HK-2 (cell line): ENCODE measurements around the gene SH3BP5.

Source experiments
- DNase-seq: peaks from one replicate; pipeline ENCODE4 v3.0.0-alpha.2; 2018; ENCODE audit not compliant: unreplicated experiment

Gene SH3BP5

DNA sequence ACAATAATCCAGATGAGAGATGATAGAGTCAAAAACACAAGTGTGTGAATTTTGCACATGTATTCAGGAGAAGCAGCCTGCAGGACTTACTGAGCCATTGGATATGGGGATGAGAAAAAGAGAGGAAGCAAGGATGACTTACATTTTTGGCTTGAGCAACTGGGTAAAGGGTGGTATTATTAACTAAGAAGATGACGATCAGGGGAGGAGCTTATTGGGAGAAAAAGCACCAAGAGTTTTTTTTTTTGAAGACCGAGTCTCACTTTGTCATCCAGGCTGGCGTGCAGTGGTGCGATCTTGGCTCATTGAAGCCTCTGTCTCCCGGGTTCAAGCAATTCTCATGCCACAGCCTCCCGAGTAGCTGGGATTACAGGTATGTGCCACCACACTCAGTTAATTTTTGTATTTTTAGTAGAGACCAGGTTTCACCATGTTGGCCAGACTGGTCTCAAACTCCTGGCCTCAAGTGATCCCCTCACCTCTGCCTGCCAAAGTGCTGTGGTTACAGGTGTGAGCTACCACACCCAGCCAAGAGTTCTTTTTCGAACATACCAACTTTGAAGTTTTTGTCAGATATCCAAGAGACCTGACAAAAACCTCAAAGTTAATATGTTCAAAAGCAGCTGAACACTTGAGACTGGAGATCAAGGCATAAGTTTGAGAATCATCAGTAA is 14.8 kb upstream of the SH3BP5 start:
- DNase-seq: no peak

DNA sequence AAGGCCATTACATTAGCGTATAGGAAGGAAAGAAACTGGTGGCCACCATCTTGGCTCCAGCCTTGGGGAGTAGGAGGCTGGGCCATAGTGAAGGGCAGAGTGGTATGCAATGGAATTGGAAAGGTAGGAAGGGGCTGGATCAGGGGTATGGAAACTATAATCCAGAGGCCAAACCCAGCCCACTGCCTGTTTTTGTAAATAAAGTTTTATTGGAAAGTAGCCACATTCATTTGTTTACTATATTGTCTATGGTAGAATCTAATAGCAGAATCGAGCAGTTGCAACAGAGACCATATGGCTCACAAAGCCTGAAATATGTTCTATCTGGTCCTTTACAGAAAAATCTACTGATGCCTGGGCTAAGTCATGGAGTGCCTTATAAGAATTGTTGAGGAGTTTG is 14.1 kb upstream of the SH3BP5 start:
- no peak for DNase-seq

DNA sequence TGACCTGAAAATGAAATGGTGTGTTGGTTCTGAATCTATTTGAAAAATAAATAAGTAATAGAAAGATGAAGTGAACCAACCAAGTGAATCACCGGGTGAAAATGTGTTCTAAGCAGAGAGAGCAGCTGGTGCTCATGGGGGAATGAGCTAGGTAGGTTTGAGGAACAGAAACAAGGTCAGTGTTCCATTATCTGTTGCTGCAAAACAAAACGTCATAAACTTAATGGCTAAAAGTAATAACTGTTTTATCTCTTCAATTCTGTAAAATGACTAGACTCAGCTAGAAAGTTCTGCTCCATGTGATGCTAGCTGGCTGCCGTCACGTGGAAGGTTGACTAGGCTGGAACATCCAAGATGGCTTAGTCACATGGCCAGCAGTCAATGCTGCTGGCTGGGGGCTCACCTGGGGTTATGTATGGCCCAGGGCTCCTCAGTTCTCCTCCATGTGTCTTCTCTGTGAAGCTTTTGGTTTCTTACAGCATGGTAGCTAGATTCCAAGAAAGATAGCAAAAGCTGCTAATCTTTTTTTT is 13.3 kb upstream of the SH3BP5 start:
- no peak for DNase-seq

DNA sequence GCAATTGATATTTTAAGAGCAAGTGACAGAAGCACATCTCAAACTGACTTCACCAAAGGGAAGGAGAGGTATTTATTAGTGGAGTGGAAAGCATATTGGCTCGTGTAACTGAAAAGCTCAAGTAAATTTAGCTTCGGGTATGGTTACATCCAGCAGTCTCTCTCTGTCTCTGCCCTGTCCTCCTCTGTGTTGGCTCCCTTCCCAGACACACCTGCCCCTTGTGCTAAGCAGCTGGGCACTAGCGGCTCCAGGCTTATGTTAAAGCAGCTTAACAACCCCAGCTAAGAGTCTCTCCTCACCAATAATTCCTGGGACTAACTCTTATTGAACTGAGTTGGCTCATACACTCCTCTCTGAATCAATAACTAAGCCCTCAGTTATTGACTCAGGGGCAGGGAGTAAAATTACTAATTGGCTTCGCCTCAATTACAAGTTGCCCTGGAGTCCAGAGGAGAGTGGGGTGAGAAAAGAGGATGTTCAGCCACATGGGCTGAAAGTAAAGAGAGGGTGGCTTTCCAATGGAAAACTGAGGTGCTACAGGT is 12.8 kb upstream of the SH3BP5 start:
- DNase-seq: no peak

DNA sequence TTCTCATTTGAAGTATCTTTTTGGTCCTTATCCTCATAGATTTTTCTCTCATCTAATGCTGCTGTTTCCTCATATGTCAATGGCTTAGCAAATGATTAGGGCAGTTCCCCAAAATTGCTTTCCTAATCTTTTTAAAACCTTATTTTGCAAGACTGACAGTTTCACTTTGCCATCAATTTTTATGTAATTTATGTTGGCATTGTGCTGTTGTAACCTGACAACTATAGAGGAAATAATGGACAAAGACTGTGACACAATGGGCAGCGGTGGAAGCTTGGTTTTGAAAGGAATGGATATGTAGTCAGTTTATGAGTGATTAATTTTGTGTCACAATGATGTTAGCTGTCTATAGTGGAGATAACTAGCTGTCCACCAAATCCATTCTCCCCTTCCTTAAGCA is 10.6 kb upstream of the SH3BP5 start:
- DNase-seq: no peak

DNA sequence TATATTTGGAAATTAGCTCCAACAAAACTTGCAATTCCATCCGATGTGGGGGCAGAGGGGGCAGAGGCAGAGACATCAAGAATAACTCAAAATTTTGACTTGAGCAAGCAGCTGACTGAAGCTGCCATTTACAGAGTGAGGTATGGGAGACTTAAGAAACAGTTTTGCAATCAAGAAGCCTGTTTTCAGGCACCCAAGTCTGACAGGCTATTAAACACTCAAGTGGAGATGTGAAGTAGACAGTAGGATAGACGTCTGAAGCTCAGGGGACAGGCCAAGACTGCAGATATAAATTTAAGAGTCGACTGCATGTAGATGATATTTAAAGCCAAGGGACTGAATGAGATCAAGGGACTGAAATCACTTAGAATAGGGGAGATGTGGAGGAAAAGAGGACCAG is 9.9 kb upstream of the SH3BP5 start:
- DNase-seq: no peak

DNA sequence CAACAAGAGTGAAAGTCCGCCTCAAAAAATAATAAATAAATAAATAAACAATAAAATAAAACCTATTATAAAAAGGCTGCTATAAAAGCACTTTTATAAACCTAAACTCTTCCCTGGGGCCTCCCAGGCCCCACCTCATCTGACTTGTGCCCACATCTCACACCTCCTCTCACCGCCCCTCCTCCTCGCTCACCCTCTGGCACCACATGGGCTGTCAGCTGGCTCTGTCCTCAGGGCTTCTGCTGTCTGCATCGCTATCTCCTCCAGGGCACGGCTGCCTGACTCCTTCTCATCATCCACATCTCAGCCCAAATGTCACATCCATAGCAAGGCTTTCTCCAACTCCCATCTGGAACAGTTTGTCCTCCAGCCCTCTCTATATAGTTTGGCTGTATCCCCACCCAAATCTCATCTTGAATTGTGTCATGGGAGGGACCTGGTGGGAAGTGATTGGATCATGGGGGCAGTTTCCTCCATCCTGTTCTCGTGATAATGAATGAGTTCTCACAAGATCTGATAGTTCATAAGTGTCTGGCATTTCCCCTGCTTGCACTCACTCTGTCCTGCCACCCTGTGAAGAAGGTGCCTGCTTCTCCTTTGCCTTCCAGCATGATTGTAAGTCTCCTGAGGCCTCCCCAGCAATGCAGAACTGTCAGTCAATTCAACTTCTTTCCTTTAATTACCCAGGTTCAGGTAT is 8.8 kb upstream of the SH3BP5 start:
- no peak for DNase-seq

DNA sequence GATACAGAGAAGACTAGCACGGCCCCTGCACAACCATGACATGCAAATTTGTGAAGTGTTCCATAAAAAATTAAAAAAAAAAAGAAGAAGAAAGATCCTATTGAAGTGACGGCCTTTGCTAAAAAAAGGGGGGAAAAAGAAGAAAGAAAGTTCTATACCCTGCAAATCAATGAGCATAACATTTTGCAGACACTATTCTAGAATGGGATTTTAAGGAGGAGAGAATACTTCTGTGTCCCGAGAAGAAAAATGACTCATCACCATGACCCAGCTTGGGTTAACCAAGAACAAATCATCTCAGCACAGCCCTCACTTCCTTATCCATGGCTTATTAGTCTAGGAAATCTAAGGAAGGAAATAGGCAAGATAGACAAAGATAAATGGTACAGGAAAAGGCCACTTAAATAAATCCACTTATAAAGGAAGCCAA is 7.4 kb upstream of the SH3BP5 start:
- DNase-seq: no peak

DNA sequence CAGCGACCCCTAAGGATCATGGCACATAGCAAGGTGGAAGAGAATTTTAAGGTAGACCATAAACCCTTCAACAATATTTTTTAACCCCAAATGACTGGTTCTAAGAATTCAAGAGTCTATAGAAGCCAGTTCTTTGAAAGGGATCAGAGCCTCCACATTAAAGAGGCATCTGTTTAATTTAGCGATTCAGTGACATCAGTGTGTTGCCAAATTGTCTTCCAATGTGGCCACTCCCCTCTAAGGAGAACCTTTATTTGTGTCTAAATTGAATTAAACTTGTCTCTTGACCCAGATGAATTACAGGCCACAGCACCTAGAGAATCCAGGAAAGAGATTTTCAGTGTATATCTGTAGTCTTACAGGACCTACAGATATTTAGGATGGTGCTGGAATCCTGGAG is 6.6 kb upstream of the SH3BP5 start:
- no peak for DNase-seq

DNA sequence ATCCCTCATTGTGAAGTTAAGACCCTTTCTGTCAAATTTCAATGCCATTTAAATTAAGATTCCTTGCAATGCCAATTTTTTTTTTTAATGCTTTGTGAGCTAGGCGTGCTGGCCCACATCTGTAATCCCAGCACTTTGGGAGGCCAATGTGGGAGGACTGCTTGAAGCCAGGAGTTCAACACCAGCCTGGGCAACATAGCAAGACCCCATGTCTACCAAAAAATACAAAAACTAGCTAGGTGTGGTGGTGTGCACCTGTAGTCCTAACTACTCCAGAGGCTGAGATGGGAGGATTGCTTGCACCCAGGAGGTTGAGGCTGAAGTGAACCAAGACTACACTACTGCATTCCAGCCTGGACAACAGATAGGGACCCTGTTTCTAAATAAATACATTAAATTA is 5.6 kb upstream of the SH3BP5 start:
- no peak for DNase-seq

DNA sequence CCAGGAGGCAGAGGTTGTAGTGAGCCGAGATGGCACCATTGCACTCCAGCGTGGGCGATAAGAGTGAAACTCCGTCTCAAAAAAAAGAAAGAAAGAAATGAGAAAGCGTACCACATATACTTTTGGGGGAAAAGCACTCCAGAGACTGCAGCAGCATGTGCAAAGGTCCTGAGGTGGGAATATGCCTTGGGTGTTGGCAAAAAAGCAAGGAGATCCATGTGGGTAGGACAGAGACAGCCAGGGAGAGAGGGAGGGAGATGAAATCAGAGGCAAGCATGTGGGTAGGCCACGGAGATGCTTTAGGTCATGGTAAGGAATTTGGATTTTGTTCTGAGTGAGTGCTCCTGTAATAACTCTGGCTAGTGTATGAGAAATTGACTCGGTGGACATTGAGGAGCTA is 3.7 kb upstream of the SH3BP5 start:
- no peak for DNase-seq

DNA sequence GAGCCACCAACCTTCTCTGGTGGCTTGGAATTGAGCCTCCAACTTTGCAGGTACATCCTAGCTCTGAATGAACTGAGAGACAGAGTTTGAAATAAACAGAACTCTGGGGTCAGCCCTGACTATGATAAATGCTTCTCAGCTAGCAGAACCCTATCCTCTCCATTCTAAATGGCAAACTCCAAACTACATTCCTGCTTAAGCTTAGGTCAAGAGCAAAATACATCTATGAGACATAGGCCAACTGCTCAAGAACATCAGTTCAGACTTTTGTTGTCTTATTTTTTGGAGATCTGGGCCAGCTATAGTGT is 1.5 kb upstream of the SH3BP5 start:
- DNase-seq: no peak

DNA sequence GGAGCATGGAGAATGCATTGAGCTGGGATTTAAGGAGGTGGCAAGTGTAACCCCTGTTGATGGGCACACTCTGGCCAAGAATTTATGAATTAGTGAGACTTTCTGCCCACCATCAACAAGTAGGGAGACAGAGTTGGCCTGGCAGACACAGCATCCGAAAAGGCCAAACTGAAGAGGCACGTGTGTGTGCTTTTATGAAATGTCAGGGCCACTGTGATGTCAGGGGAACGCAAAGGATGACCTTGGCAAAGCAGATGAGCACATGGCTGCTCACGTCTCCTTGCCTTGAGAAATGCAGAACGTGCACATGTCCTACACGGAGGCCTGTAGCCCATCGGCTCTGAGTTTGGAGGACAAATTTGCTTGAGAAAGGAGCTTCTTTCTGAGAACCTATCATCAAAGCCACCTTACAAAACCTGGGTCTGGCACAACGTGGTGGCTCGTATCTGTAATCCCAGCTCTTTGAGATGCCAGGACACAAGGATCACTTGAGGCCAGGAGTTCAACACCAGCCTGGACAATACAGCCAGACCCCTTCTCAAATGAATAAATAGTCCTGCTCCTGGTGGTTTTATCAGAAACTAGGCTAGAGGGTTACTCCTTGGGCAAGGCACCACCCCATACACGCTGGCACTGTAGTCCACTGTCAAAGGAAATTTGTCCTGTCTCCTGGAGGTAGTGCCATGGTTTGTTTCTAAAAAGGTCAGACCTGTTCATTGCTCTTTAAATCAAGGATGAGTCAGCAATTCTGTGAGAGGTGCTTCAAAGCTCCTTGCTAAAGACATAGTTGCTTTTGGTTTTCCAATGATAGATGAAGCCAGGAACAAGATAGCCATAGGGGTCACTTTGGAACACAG is 941 bp upstream of the SH3BP5 start:
- DNase-seq: no peak

DNA sequence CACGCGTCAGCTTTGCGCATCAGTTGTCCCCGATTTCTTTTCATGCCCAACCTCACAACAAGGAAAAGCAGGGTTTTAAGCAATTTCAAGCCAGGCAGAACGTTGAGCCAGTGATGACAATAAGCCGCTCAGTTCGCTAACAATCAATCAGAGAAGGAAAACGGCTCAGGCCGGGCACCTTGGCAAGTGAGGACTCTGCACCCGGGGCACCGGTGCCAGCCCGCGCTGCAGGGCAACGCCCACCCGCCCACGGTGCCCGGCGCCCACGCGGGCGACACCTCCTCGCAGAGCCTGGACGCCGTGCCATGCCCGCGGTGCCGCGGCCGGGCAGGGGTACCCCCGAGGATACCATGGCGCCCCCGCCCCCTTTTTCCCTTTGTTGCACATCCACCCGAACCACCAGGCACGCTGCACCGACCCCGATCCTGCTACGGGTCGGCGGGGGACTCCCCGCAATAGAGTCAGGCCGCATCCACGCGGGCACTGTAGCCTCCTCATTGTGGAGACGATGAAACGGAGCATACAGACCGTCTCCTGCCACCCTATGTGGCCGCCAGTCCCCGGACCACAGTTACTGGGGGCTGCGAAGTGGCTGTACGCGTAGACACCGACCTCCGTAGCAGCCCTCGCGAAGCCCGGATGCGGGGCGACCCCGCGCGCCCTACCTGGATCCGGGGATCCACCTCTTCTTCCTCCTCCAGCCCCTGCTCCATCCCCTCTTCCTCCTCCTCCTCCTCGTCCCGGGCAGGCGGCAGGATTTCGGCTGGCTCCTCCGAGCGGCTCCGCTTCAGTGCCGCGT is 581 bp downstream of the SH3BP5 start:
- no peak for DNase-seq

DNA sequence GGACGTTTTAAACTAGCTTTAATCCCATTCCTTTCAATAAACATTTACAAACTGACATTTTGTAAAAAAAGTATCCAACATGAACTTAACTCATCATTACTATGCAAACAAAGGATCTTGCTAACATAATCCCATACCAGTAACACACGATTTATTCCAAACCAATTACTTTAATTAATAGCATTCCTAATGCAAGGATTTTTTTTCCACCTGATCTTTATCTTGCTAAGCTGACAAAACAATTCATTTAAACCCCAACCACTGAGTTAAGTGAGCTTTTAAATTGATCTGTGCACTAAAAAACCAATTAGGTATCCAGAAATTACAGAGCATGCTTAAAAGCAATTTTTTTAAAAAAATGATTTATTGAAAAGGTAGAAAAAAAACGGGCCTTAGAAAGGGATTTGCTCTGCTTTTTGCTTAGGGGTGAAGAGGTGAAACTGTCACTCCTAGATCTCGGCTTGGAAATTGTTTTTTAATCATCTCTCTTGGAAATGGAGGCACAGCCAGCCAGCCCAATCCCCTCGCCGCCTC is 1.2 kb downstream of the SH3BP5 start:
- no peak for DNase-seq

DNA sequence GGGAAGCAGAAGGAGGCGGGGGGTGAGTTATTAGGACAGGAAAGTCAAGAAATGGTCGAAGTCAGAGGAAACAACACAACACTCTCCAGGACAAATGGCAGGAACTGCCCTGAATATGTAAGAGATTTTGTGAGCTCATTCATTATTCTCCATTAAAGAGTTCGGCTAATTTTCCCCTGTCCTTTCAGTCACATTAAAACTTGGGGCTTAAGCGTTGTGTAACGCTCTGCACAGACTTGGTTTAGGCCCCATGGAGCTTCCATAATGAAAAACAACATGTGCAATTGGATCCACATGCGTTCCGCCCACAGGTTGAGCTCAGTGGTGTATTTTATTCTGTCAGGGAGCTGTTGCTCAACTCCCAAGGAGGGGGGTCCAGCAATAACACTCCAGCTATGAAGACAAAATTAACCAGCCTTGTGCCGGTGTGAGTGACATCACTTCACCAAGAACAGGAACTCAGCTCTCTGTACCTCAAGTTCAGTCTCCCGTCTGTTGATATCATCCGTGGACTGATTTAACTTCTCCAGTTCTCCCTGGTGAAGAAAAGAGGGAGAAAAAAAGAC is 2.3 kb downstream of the SH3BP5 start:
- DNase-seq: no peak

DNA sequence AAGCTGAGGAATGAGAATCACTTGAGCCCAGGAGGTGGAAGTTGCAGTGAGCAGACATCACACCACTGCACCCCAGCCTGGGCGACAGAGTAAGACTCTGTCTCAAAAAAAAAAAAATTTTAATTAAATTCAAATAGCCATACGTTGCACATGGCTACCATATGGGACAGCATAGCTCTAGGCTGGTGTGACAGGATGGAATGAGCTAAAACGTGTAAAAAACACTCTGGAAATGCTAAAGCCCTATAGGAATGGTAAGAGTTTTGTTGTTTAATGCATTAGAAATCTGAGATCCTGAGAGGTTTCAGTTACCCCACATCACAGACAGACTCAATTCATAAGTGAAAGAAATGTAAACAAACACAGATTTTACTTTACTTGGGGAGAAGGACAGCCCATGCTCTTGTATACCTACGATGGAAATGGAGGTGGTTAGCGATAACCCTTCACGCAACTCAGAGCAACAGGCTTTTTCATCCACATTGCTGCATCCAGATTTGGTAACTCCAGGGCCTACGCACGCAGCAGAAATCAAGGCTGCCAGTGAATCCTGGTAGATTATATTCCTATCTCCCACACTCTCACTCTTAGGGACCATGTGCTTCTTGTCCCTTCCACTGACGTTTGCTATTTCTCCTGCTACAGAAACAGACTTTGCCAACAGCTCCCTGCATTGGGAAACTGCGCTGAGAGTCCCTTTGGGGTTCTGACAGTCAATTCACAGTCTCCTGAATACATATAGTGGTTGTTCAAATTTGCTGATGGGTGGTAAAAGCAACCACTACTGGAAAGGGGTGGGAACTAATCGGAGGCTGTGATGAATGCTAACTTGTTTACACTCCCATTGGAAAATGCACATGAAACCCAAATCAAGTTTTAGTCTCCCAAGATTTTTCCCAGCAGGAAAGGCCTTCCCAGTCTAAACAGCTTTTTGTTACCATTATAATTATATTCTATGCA is 3.1 kb downstream of the SH3BP5 start:
- DNase-seq: no peak

DNA sequence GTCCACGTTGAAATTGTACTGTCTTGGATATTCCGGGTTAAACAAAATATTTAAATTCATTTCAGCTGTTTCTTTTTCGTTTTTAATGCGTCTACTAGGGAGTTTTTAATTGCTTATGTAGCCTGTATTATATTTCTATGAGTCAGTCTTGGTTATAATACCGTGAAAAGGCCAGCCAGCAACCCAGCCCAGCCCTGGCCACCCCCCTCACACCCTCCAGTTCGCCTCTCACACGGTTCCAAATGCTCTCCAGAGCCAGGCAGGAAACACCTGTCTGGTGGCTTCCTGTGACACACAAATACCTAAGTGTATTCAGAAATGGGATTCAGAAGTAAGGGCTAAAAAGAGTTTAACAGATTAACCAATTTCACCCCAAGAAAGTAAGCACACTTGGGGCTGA is 4.4 kb downstream of the SH3BP5 start:
- no peak for DNase-seq

DNA sequence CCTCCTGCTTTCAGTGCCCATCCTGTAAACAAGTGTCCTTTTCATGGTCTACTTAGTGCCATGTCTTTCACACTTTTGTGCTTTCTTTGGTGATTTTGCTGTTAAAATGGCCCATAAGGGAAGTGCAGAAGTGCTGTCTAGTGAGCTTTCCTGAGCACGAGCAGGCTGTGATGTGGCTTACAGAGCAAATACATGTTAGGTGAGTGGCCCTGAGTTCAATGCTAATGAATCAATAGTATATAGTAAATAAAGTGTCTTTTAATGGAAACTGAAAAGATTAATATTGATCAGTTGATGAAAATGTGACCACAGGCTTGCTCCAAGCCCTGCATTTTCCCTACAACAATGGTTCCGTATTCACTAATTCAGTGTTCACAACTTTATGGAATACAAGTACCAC is 5.7 kb downstream of the SH3BP5 start:
- no peak for DNase-seq

DNA sequence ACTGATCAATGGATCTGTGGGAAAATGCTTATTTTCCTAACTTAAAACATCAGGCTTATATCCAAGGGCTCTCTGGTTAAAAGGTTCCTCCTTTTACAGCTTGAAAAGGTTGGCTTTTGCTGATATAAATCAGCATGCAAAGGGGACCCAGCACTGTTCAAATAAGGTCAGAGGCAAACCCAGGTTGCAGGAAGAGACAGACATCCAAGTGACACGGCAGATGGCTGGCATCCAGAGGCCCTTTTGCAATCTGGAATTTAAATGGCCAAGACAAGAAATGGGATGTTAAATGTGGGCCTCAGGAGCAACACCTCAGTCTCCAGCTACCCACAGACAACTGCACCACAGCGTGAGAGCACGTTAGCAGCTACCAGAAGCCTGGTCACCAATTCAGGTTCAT is 6.3 kb downstream of the SH3BP5 start:
- no peak for DNase-seq
